H9 (cell line): ENCODE data around the gene MAML3. TPM values are rescaled to one million over a fixed set of nuclear protein-coding genes. Genes with fewer than 3 reads are reported as not detected.

Experiments
- DNase-seq: peaks from one replicate; pipeline ENCODE4 v3.0.0-alpha.2; 2017
- H2AFZ ChIP-seq: one replicate; pipeline ENCODE4 v1.6.1; 2013; ENCODE audit warnings: mild to moderate bottlenecking, low read length, control low read depth, moderate library complexity
- H2AK5ac ChIP-seq: 2 replicates; pipeline ENCODE4 v1.6.1; 2013; ENCODE audit warnings: low read length, control low read depth, mixed read lengths; ENCODE audit not compliant: insufficient read length
- H2BK120ac ChIP-seq: one replicate; pipeline ENCODE4 v1.6.1; 2013; ENCODE audit warnings: low read depth, mild to moderate bottlenecking, low read length, control low read depth, inconsistent platforms; ENCODE audit not compliant: poor library complexity, severe bottlenecking
- H2BK12ac ChIP-seq: 2 replicates; pipeline ENCODE4 v1.6.1; 2013; ENCODE audit warnings: low read length, control low read depth, mixed read lengths, low read depth; ENCODE audit not compliant: insufficient read length
- H2BK15ac ChIP-seq: 2 replicates; pipeline ENCODE4 v1.6.1; 2013; ENCODE audit warnings: low read depth, low read length, control low read depth
- H2BK20ac ChIP-seq: one replicate; pipeline ENCODE4 v1.6.1; 2013; ENCODE audit warnings: low read depth, mild to moderate bottlenecking, low read length, control low read depth, inconsistent platforms; ENCODE audit not compliant: poor library complexity, severe bottlenecking
- H2BK5ac ChIP-seq: 2 replicates; pipeline ENCODE4 v1.6.1; 2013; ENCODE audit warnings: low read length, control low read depth, mixed read lengths; ENCODE audit not compliant: insufficient read length
- H3K14ac ChIP-seq: 2 replicates; pipeline ENCODE4 v1.6.1; 2013; ENCODE audit warnings: low read length, control low read depth; ENCODE audit not compliant: insufficient read depth
- H3K18ac ChIP-seq: 2 replicates; pipeline ENCODE4 v1.6.1; 2013; ENCODE audit warnings: low read depth, mild to moderate bottlenecking, mixed read lengths, low read length, control low read depth; ENCODE audit not compliant: insufficient read length
- H3K23ac ChIP-seq: 2 replicates; pipeline ENCODE4 v1.6.1; 2013; ENCODE audit warnings: low read length, control low read depth, mixed read lengths, low read depth; ENCODE audit not compliant: insufficient read length
- H3K23me2 ChIP-seq: 2 replicates; pipeline ENCODE4 v1.6.1; 2013; ENCODE audit warnings: low read depth, mild to moderate bottlenecking, mixed read lengths, low read length, control low read depth; ENCODE audit not compliant: insufficient read length, poor library complexity, severe bottlenecking
- H3K27ac ChIP-seq: 2 replicates; pipeline ENCODE4 v1.5.1; 2013; ENCODE audit warnings: low read length, control low read depth, mixed read lengths, low read depth; ENCODE audit not compliant: insufficient read length
- H3K27me3 ChIP-seq: 2 replicates; pipeline ENCODE4 v1.6.1; 2013; ENCODE audit warnings: low read length, control low read depth, inconsistent platforms; ENCODE audit not compliant: insufficient read depth
- H3K4ac ChIP-seq: 2 replicates; pipeline ENCODE4 v1.6.1; 2013; ENCODE audit warnings: low read depth, mild to moderate bottlenecking, control low read depth, inconsistent platforms, low read length, moderate library complexity
- H3K4me1 ChIP-seq: 2 replicates; pipeline ENCODE4 v1.6.1; 2013; ENCODE audit warnings: low read length, control low read depth, inconsistent platforms; ENCODE audit not compliant: insufficient read depth
- H3K4me2 ChIP-seq: 2 replicates; pipeline ENCODE4 v1.6.1; 2013; ENCODE audit warnings: low read length, control low read depth, mixed read lengths; ENCODE audit not compliant: insufficient read length, insufficient read depth
- H3K56ac ChIP-seq: 2 replicates; pipeline ENCODE4 v1.6.1; 2013; ENCODE audit warnings: low read depth, mild to moderate bottlenecking, mixed read lengths, low read length, control low read depth; ENCODE audit not compliant: insufficient read length
- H3K79me1 ChIP-seq: 2 replicates; pipeline ENCODE4 v1.6.1; 2013; ENCODE audit warnings: low read depth, mild to moderate bottlenecking, moderate library complexity, low read length, control low read depth, inconsistent platforms; ENCODE audit not compliant: insufficient read depth, poor library complexity, severe bottlenecking
- H3K79me2 ChIP-seq: 2 replicates; pipeline ENCODE4 v1.6.1; 2013; ENCODE audit warnings: low read length, control low read depth, inconsistent platforms; ENCODE audit not compliant: insufficient read depth
- H3K9ac ChIP-seq: 2 replicates; pipeline ENCODE4 v1.6.1; 2013; ENCODE audit warnings: low read length, control low read depth, mixed read lengths; ENCODE audit not compliant: insufficient read length; ENCODE audit errors: extremely low read depth
- H3K9me3 ChIP-seq: one replicate; pipeline ENCODE4 v1.6.1; 2013; ENCODE audit warnings: low read depth, low read length, inconsistent platforms; ENCODE audit not compliant: control insufficient read depth
- H3T11ph ChIP-seq: one replicate; pipeline ENCODE4 v1.6.1; 2013; ENCODE audit warnings: mild to moderate bottlenecking, low read length, control low read depth, inconsistent platforms
- H4K20me1 ChIP-seq: one replicate; pipeline ENCODE4 v1.6.1; 2013; ENCODE audit not compliant: control insufficient read depth, insufficient read length, insufficient read depth
- H4K5ac ChIP-seq: 2 replicates; pipeline ENCODE4 v1.6.1; 2013; ENCODE audit warnings: low read depth, mild to moderate bottlenecking, mixed read lengths, low read length, control low read depth; ENCODE audit not compliant: insufficient read length
- H4K8ac ChIP-seq: replicated peaks from 2 replicates; pipeline ENCODE4 v1.6.1; 2013; ENCODE audit warnings: low read length, control low read depth, mixed read lengths, low read depth; ENCODE audit not compliant: insufficient read length
- H4K91ac ChIP-seq: 2 replicates; pipeline ENCODE4 v1.6.1; 2013; ENCODE audit warnings: low read depth, mild to moderate bottlenecking, moderate library complexity, mixed read lengths, low read length, control low read depth; ENCODE audit not compliant: insufficient read length
- H3K27ac Mint-ChIP-seq, 3 experiments: 2 replicates in 2 of 3; 3 replicates in 1 of 3; pipeline ENCODE4 v1.8.0; 2020 to 2021; ENCODE audit warnings: mixed read lengths in 3 of 3, mild to moderate bottlenecking in 1 of 3, moderate library complexity in 1 of 3
- H3K27me3 Mint-ChIP-seq: 2 replicates; pipeline ENCODE4 v1.8.0; 2021; ENCODE audit warnings: low read depth, mild to moderate bottlenecking, moderate library complexity, mixed read lengths
- H3K36me3 Mint-ChIP-seq, 3 experiments: 2 replicates in 2 of 3; 3 replicates in 1 of 3; pipeline ENCODE4 v1.8.0; 2020 to 2021; ENCODE audit warnings: low read depth in 3 of 3, mixed read lengths in 3 of 3; ENCODE audit not compliant: insufficient read depth in 1 of 3
- H3K4me1 Mint-ChIP-seq, 2 experiments: 2 replicates each; pipeline ENCODE4 v1.8.0; 2020; ENCODE audit warnings: mixed read lengths in 2 of 2
- H3K4me3 Mint-ChIP-seq, 2 experiments: 2 replicates in 1 of 2; 3 replicates in 1 of 2; pipeline ENCODE4 v1.8.0; 2020 to 2021; ENCODE audit warnings: mild to moderate bottlenecking in 2 of 2, mixed read lengths in 2 of 2, moderate library complexity in 1 of 2
- H3K9me3 Mint-ChIP-seq, 2 experiments: 2 replicates in 1 of 2; 3 replicates in 1 of 2; pipeline ENCODE4 v1.8.0; 2020; ENCODE audit warnings: mild to moderate bottlenecking in 2 of 2, mixed read lengths in 2 of 2, moderate library complexity in 1 of 2
- CTCF ChIP-seq: fragments of 200-600 bp; sonication (generic); conservative IDR thresholded peaks from 3 replicates; pipeline ENCODE4 v1.8.0; 2021; ENCODE audit warnings: antibody characterized with exemption, mild to moderate bottlenecking
- WGBS: extraction: QIAGEN DNeasy Blood & Tissue Kit; methylation state at CpG from one replicate; pipeline ENCODE4 v1.1.7; 2013; ENCODE audit warnings: missing lambda C conversion rate, low lambda C conversion rate, mixed read lengths; ENCODE audit not compliant: insufficient read length; ENCODE audit errors: extremely low coverage; 5-methylcytosine and 5-hydroxymethylcytosine counted together
- total RNA-seq: library from RNA; stranded (reverse); gene quantifications from 2 replicates; pipeline ENCODE4 v1.2.1, GENCODE V29; 2021

The MAML3 gene
- total RNA-seq, 1 experiment from 2014 or later, result 3.9 TPM

- H2BK5ac ChIP-seq, result no peak overlapping the region
- H3K23ac ChIP-seq, result no peak overlapping the region
- H3K9me3 Mint-ChIP-seq, result no peaks in the 10 kb centered on the region
- H2BK15ac ChIP-seq, result no peak overlapping the region
- peaks cover 22 to 26% of the 10 kb centered on the region in 2 experiments for H3K4me1 Mint-ChIP-seq
- H2BK20ac ChIP-seq, result no peak overlapping the region
- H3K27me3 ChIP-seq, result no peaks in the 10 kb centered on the region
- H3K4me1 ChIP-seq, result no peaks in the 10 kb centered on the region
- H3K14ac ChIP-seq, result no peak overlapping the region
- no peaks in the 10 kb centered on the region for H3K23me2 ChIP-seq
- no peak overlapping the region for H3K18ac ChIP-seq
- no peak overlapping the region for H3K4me2 ChIP-seq
- no peak overlapping the region for H4K5ac ChIP-seq
- no peak overlapping the region for H3T11ph ChIP-seq
- no CpG with 5 or more reads among the region's 4 CpGs for WGBS
- H3K27ac Mint-ChIP-seq, result no peak overlapping the region
- no peaks in the 10 kb centered on the region for H3K9me3 ChIP-seq
- H2AK5ac ChIP-seq, result no peak overlapping the region
- no peak overlapping the region for H4K8ac ChIP-seq
- H3K27me3 Mint-ChIP-seq, result peaks cover 16% of the 10 kb centered on the region
- H4K91ac ChIP-seq, result no peak overlapping the region
- H2AFZ ChIP-seq, result no peak overlapping the region
- H3K36me3 Mint-ChIP-seq, result no peaks in the 10 kb centered on the region
- H3K79me1 ChIP-seq, result no peaks in the 10 kb centered on the region
- no peak for TF ChIP-seq CTCF
- DNase-seq, result no peak
- H3K4ac ChIP-seq, result no peak overlapping the region
- H3K79me2 ChIP-seq, result no peaks in the 10 kb centered on the region
- H3K4me3 Mint-ChIP-seq, result no peak overlapping the region
- H3K56ac ChIP-seq, result no peak overlapping the region
- H3K9ac ChIP-seq, result no peak overlapping the region
- H2BK120ac ChIP-seq, result no peak overlapping the region
- H4K20me1 ChIP-seq, result no peaks in the 10 kb centered on the region
- no peak overlapping the region for H2BK12ac ChIP-seq
- no peak overlapping the region for H3K27ac ChIP-seq
Measured at GRCh38 chr4:139759097-139759496, 394.9 kb downstream of the MAML3 start.
